GM12874 (cell line): ENCODE results near the gene PTTG1.

Experiments
- TF ChIP-seq, protein P1 (sequence below): IDR thresholded peaks from 2 replicates; pipeline ENCODE4 v1.5.1; 2011; ENCODE audit warnings: low read depth, mild to moderate bottlenecking, control low read depth, low read length, moderate library complexity; ENCODE audit not compliant: insufficient read depth

The PTTG1 gene

GRCh38 chr5:160469156-160470144 lies 47.8 kb downstream of the PTTG1 start:
- TF ChIP-seq, protein P1, sequence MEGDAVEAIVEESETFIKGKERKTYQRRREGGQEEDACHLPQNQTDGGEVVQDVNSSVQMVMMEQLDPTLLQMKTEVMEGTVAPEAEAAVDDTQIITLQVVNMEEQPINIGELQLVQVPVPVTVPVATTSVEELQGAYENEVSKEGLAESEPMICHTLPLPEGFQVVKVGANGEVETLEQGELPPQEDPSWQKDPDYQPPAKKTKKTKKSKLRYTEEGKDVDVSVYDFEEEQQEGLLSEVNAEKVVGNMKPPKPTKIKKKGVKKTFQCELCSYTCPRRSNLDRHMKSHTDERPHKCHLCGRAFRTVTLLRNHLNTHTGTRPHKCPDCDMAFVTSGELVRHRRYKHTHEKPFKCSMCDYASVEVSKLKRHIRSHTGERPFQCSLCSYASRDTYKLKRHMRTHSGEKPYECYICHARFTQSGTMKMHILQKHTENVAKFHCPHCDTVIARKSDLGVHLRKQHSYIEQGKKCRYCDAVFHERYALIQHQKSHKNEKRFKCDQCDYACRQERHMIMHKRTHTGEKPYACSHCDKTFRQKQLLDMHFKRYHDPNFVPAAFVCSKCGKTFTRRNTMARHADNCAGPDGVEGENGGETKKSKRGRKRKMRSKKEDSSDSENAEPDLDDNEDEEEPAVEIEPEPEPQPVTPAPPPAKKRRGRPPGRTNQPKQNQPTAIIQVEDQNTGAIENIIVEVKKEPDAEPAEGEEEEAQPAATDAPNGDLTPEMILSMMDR, result no peak

DNA sequence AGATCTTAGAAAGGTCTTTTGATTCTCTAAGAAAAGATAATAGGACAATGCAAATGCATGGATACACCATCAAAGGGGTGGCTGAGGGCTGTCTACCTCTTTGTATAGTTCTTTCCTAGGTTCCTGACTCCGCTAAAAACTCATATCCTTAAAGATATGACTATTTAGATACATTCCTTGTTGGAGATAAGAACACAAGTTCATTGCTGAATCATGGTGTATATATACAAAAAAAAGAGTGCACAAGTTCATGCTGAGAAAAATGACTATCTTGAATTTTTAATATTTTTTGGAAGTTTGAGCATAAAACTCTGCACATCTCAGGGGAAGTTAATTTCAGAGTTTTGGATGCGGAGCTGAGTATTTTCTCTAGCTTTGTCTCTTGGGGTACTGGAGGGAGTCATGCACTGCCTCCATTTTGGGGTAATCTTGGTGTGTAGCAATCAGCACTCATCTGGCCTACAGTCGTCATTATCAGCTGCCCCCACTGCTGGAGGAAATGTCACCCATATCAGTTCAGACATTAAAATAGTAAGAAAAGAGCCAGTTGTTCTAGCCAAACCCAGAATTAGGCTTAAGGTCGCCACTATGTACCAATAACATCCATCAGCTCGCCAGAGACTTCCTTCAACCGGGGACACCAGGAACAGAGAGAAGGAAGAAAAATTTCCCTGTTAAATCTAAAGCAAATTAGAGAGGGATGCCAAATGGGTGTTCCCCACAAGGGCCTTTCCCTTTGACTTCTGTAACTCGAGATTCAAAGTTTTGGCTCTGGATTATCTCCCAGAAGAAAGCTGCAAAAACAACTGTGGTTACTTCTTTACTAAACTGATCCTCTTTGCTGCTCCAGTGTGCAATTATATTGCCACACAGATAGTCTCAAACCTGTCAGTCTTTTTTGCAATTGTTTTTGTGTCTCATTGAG lies 49.0 kb downstream of the PTTG1 start:
- TF ChIP-seq, protein P1, result no peak

- TF ChIP-seq, protein P1, result no peak
These were observed 50.1 kb downstream of the PTTG1 start for GRCh38 chr5:160471761-160472160.

DNA sequence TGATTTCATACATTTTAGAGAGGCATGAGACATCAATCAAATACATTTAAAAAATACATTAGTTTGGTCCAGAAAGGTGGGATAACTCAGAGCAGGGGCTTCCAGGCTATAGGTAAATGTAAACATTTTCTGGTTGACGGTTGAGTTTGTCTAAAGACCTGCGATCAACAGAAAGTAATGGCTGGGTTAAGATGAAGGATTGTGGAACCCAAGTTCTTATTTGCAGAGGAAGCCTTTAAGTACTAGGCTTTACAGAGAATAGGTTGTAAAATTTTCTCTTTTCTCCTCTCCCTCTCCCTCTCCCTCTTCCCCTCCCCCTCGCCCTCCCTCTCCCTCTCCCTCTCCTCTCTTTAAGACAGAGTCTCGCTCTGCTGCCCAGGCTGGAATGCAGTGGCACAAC lies 50.8 kb downstream of the PTTG1 start:
- TF ChIP-seq, protein P1, result no peak

GRCh38 chr5:160473681-160474080 lies 52.0 kb downstream of the PTTG1 start:
- TF ChIP-seq, protein P1, result no peak

- TF ChIP-seq, protein P1, result no peak
These were observed 52.4 kb downstream of the PTTG1 start for GRCh38 chr5:160474084-160474483.
